Stimulated activated CD8-positive, alpha-beta memory T cell treated with anti-CD3 and anti-CD28 coated beads, Interleukin-4, amount 100 ng/mL, for 4 hours (primary cell): ENCODE measurements around the gene COX8C.
A peak's percentile ranks its signal among the peaks of the same experiment; 100 is the strongest.
"Not testable (repeated sequence)": the region's sequence is repeated elsewhere in the genome, so short reads cannot be mapped to it uniquely, and the experiment has no call there.

Source experiments
- DNase-seq, 2 donors: peaks; one replicate each; pipeline ENCODE4 v3.0.0-alpha.2; 2020; ENCODE audit warnings: low read depth in 2 of 2, low spot score in 1 of 2

COX8C gene

GRCh38 chr14:93320489-93320888 is 26.5 kb upstream of the COX8C start:
- DNase-seq = no peak

- no peak for DNase-seq
Measured at GRCh38 chr14:93322929-93323599, 23.9 kb upstream of the COX8C start.

- DNase-seq = no peak
Measured at GRCh38 chr14:93323600-93324174, 23.3 kb upstream of the COX8C start.

GRCh38 chr14:93326196-93326595 is 20.8 kb upstream of the COX8C start:
- no peak for DNase-seq

- DNase-seq = no peak
Measured at GRCh38 chr14:93328546-93328945, 18.4 kb upstream of the COX8C start.

GRCh38 chr14:93329965-93330608 is 16.9 kb upstream of the COX8C start:
- no peak for DNase-seq

- DNase-seq = no peak
Measured at GRCh38 chr14:93330609-93331000, 16.4 kb upstream of the COX8C start.

GRCh38 chr14:93331002-93331727 is 15.8 kb upstream of the COX8C start:
- DNase-seq = no peak

- no peak for DNase-seq
Measured at GRCh38 chr14:93331728-93332396, 15.1 kb upstream of the COX8C start.

- DNase-seq = peak in 1 of 2 donors; percentile 6
Measured at GRCh38 chr14:93332397-93332852, 14.6 kb upstream of the COX8C start.

- peak; percentile 86 to 88 for DNase-seq
Measured at GRCh38 chr14:93332853-93333630, 13.9 kb upstream of the COX8C start, which contains the start of gene BTBD7. Gene BTBD7, minus strand, starts transcription at chr14:93333036. Its CDS starts 36,985 bp downstream, at chr14:93296051.

- DNase-seq = no peak
Measured at GRCh38 chr14:93333631-93334103, 13.3 kb upstream of the COX8C start.

GRCh38 chr14:93337143-93337753 is 9.7 kb upstream of the COX8C start:
- DNase-seq = no peak

GRCh38 chr14:93337884-93338283 is 9.1 kb upstream of the COX8C start:
- DNase-seq = no peak

- DNase-seq = no peak
Measured at GRCh38 chr14:93343266-93343665, 3.7 kb upstream of the COX8C start.

GRCh38 chr14:93343797-93344196 is 3.2 kb upstream of the COX8C start:
- no peak for DNase-seq

- DNase-seq = no peak
Measured at GRCh38 chr14:93347850-93348249, 868 bp downstream of the COX8C start.

- no peak for DNase-seq
Measured at GRCh38 chr14:93348292-93348691, 1.3 kb downstream of the COX8C start.

- DNase-seq = not testable (repeated sequence)
Measured at GRCh38 chr14:93354873-93355272, 7.9 kb downstream of the COX8C start.
